T-helper 22 cell (primary cell): ENCODE measurements around the gene RNF13.
"Not testable (repeated sequence)": the region's sequence is repeated elsewhere in the genome, so short reads cannot be mapped to it uniquely, and the experiment has no call there.

Experiments used
- DNase-seq: peaks from one replicate; pipeline ENCODE4 v3.0.0-alpha.2; 2020; ENCODE audit warnings: low read depth

Gene RNF13

DNA sequence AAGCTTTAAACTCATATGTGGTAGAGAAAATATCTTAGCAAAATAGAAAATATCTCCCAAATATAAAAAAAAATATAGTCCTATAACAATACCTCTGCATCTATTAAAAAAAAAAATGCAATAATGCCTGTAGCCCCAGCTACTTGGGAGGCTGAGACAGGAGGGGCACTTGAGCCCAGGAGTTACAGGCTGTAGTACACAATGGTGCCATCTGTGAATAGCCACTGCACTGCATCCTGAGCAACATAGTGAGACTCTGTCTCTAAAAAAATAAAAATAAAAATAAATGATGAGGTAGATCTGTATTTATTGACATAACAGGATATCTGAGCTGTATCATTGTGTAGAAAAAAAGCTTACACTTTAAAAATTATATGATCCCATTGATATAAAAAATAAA, 87.3 kb downstream of the RNF13 start:
- no peak for DNase-seq

DNA sequence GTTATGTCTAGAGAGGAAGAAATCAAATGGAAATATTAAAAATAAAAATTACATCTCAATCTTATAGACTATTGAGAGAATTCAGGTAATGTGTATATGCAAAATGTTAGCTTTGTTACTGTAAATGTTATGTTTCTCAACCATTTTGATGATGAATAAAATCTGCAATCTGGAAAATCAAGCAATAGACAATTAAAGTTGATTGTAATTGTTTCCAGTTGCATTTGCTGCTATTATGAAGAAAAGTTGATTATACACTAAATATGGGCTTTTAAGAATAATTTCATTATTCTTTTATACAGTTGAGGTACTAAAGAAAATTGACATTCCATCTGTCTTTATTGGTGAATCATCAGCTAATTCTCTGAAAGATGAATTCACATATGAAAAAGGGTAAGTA, 88.8 kb downstream of the RNF13 start:
- no peak for DNase-seq

DNA sequence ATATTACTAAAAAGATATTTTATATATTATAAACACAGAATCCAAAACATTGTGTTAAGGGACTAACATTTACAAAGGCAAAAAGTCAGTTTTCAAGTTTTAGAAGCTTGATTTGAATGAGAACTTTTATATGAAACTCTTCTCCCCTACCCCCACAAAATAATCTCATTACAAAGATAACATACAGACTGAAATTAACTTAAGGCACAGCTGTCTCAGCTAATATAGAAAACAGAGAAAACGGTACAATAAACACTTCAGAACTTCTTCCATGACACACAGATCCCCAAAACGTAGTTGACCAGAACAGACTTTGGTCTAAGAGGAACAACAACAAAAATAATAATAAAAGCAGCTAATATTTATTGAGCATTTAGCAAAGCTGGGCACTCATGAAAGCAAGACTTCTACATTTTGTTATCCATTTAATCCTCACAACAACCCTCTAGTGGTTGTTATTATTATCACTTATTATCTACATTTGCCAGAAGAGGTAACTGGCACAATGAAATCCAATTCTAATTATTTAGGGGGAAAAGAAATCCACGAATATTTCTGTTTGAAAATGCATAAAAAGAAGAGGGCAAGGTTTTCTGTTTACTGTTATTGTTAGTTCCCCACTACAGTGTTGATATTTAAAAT, 89.6 kb downstream of the RNF13 start:
- no peak for DNase-seq

DNA sequence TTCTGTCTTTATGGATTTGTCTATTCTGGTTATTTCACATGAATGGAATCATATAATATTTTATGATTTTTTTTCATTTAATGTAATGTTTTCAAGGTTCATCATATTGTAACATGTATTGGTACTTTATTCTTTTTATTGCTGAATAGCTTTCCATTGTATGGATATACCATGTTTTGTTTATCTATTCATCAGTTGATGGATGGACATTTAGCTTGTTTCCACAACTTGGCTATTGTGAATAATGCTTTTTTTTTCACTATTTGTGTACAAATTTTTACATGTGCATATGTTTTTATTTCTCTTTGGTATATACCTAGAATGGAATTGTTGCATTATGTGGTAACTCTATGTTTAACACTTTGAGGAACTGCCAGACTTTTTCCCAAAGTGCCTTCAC, 93.0 kb downstream of the RNF13 start:
- DNase-seq, result no peak

DNA sequence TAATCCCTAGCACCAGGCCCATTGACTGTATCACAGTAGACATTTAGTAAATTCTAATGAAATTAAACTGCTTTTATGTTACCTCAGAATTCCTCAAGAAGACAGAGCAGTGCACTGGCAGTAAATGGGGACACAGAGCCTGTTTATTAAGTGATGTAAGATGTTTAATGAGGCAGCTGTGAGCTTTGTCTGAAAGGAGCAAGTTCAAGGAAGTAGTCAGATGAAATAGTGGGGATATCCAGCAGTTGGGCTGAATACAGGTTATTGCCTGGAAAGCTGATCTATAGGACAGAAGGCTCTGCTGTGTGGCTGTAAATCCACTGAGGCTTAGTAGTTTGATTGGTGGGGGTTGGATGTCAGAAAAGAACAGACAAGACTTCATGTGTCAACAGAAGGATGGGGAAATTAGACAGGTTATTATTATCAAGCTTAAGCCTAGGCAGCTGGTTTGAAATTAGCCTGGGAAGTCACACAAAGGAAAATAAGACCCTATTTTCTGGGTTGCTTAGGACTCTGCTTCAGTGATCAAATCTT, 95.5 kb downstream of the RNF13 start:
- no peak for DNase-seq

DNA sequence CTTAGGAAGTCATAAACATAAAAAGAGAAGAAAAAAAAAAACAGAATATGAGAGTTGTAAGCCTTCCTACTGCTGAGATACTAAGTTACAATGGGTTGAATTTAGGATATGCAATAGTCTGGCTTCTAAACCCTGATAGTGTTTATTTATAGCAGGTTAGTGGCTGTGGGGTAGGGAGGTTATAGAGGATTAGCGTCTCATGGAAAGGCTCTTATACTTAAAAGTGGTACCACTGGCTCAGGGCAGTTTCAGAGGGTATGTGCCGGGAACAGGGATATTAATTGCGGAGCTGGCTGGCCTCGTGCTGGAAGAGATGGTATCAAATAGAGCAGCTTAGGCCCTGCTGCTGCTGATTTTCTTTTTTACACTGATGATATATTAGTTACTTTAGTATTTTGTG, 96.9 kb downstream of the RNF13 start:
- no peak for DNase-seq

DNA sequence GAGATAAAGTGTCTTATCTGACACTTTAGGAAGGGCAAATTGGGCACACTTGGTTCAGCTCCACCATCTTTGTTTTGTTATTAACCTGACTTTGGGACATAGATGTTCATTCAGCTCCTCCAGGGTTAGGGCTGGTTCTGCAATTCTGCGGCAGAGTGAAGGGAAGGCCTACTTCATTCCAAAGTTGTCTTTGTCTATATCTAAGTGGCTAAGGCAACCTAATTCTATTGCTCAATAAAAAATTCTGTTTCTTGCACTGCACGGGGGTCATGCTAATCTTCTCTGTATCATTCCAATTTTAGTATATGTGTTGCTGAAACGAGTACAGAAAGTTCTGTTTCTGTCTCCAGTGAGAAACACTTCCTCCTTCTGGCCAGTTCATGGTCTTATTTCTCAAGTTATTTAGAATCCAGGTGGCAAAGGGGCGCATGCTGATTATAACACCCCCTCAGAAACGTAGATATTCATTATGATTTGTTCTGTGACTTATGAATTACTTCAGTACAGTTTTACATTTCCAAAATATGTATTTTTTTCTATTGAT, 104.2 kb downstream of the RNF13 start:
- DNase-seq, result no peak

DNA sequence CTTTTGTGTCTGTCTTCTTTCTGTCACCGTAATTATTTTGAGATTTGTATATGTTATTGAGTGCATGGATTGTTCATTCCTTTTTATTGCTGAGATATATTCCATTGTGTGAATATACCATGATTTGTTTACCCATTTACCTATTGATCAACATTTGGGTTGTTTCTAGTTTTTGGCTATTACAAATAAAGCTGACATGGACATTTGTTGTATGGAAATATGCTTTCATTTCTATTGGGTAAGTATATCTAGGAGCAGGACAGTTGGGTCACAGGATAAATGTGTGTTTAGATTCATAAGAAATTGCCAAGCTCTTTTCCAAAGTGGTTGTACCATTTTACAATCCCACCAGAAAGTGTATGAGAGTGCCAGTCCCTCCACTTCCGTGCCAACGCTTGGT, 106.5 kb downstream of the RNF13 start:
- DNase-seq, result no peak

DNA sequence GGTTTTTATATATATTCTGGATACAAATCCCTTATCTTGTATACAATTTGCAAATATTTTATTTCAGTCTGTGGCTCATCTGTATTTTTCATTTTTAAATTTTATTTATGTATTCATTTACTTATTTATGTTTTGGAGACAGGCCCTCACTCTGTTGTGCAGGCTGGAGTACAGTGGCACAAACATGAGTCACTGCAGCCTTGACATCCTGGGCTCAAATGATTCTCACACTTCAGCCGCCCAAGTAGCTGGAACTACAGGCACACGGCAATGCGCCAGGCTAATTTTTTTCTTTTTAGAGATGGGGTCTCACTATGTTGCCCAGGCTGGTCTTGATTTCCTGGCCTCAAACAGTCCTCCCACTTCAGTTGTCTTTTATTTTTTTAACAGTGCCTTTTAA, 107.1 kb downstream of the RNF13 start:
- DNase-seq, result no peak

DNA sequence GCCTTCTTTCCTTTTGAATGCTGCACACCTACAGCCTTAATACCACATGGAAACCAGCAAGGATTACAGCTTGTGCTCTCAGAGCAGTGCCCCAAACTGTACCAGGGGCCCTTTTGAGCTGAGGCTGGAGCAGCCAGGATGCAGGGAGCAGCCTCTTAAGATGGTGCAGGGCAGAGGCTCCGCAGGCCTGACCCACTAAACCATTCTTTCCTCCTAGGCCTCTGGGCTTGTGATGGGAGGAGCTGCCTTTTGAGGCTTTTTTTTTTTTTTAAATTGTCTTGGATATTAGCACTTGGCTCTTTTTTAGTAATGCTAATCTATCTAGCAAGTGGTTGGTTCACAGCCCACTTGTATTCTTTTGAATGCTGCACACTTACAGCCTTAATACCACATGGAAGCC, 120.0 kb downstream of the RNF13 start:
- DNase-seq, result no peak

DNA sequence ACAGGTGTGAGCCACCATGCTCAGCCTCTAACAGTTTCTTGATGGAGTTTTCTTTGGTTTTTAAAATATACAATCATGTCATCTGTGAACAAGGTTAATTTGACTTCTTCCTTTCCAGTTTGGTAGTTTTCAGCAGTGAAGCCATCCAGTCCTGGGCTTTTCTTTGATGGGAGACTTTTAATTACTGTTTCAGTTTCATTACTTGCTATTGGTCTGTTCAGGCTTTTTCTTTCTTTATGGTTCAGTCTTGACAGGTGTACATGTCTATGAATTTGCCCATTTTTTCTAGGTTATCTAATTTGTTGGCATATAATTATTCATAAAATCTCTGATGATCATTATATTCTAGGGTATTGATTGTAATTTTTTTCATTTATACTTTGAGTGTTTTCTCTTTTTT, 120.8 kb downstream of the RNF13 start:
- DNase-seq, result no peak

DNA sequence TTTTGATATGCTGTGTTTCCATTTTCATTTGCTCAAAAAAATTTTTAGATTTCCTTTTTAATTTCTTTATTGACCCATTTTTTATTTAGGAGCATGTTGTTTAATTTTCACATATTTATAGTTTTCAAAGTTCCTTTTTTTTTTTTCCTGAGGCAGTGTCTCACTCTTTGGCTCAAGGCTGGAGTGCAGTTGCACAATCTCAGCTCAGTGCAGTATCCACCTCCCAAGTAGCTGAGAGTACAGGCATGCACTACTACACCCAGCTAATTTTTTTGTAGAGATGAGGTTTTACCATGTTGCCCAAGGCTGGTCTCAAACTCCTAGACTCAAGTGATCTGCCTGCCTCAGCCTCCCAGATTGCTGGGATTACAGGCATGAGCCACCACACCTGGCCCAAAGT, 121.5 kb downstream of the RNF13 start:
- DNase-seq, result no peak

DNA sequence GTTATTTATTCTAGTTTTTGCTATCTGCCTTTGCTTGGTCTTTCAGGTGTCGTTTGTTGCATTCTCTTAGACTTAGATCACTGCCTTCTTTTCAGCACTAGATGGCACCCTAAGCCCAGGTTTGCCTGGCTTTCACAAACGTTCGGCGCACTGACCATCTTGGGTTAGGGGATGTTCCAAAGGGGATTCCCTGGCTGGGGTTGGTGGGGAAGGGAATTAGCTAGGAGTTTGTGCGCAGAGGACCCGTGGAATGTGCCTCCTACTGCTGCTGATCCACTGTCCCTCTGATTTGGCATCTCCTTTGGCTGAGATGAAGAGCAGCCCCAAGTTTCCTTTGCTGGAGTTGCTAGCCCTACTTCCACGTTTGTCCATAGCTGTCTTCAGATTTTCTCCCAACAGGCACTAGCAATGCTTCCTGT, 123.8 kb downstream of the RNF13 start:
- peak; percentile 12 for DNase-seq

DNA sequence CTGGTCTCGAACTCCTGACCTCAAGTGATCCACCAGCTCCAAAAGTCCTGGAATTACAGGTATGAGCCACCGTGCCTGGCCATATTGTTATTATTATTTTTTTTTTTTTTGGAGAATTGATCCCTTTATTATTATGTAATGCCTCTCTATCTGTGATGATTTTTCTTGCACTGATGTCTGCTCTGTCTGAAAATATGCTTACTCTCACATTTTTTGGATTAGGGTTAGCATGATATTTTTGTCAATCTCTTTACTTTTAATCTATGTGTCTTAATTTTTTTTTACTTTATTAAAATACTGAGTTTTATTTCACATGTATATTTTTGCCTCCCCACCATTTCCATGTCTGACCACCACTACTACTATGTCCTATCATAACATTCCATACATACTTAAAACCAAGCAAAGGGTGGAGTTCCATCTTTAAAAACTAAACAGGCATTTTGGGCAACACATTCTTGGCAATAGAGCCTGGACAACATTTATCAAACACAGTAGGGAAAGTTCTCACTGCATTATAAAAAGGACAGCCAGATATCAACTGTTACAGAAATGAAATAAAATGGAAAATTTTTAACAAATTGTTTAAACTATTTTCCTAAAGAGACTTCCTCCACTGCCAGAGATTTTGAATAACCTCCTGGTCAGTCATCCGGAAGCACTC, 125.5 kb downstream of the RNF13 start:
- not testable (repeated sequence) for DNase-seq

DNA sequence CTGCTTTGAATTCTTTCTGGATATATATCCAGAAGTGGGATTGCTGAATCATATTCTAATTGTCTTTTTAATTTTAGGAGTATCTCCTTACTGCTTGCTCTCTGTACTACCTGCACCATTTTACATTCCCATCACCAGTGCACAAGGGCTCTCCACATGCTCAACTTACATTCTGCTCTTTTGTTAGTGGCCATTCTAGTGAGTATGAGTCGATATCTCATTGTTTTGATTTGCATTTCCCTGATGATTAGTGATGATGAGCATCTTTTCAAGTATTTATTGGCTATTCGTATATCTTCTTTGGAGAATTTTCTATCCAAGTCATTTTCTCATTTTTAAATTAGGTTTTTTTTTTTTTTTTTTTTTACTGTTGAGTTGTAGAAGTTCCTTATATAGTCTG, 128.2 kb downstream of the RNF13 start:
- no peak for DNase-seq

DNA sequence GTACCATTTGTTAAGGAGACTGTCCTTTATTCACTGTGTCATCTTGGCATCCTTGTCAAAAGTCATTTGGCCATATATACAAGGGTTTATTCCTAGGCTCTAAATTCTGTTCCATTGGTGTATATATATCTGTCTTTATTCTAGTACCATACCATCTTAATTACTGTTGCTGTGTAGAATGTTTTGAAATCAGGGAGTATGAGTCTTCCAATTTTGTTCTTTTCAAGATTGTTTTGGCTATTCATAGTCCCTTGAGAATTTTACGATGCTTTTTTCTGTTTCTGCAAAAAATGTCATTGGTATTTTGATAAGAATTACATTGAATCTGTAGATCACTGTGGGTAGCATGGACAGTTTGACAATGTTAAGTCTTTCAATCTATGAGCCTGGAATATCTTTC, 128.9 kb downstream of the RNF13 start:
- no peak for DNase-seq

DNA sequence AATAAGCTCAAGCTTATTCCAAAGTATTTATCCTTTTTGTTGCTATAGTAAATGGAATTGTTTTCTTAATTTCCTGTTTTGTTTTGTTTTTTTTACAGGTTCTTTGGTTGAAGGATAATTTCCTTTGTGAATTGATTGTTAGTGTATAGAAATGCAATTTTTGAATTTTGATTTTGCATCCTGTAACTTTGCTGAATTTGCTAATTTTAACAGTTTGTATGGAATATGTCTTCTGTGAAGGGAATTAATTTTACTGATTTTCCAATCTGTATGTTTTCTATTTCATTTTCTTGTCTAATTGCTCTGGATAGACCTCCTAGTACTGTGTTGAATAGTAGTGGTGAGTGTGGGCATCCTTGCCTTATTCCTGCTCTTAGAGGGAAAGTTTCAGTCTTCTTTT, 129.4 kb downstream of the RNF13 start:
- DNase-seq, result no peak

DNA sequence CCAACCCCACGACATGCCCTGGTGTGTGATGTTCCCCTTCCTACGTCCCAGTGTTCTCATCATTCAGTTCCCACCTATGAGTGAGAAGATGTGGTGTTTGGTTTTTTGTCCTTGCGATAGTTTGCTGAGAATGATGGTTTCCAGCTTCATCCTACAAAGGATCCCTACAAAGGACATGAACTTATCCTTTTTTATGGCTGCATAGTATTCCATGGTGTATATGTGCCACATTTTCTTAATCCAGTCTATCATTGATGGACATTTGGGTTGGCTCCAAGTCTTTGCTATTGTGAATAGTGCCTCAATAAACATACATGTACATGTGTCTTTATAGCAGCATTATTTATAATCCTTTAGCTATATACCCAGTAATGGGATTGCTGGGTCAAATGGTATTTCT, 131.0 kb downstream of the RNF13 start:
- DNase-seq, result not testable (repeated sequence)

DNA sequence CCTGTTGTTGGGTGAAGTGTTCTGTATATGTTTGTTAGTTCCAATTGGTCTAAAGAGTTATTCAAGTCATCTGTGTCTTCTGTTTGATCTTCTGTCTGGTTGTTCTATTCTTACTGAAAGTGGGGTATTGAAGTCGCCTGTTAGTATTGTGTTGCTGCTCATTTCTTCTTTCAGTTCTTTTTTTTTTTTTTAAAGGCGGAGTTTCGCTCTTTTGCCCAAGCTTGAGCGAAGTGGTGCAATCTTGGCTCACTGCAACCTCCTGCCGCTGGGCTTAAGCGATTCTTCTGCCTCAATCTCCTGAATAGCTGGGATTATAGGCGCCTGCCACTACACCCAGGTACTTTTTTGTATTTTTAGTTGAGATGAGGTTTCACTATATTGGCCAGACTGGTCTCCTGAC, 134.2 kb downstream of the RNF13 start:
- DNase-seq, result no peak

DNA sequence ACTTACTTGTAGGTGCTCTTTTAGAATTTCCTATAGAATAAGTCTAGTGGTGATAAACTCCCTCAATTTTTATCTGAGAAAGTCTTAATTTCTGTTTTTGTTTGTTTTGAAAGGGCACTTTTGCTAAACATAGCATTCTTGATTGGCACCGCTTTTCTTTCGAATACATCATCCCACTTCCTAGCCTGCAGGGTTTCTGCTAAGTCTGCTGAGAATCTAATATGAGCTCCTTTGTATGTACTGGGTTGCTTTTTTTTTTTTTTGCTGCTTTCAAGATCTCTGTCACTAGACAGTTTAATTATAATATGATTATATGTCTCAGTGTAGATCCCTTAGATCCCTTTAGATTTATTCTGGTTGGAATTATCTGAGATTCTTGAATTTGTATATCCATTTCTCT, 136.2 kb downstream of the RNF13 start:
- DNase-seq, result no peak

DNA sequence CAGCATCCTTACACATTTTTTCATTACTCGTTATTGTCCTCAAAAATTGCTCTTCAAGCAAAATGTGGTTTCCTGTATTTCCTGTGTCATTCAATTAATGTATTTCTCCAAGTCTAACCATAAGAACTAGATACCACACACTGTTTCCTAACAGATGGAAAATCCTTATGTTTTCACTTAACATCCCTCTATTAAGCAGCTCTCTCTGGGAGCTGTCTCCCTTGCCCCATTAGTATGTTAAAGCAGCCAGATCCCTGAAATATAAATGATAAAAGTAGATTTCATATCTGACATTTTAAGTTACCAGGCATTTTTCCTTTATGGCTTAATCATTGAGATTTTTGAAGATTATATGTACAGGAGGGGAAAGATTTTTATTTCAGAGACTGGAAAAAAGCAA, 141.8 kb downstream of the RNF13 start:
- no peak for DNase-seq

DNA sequence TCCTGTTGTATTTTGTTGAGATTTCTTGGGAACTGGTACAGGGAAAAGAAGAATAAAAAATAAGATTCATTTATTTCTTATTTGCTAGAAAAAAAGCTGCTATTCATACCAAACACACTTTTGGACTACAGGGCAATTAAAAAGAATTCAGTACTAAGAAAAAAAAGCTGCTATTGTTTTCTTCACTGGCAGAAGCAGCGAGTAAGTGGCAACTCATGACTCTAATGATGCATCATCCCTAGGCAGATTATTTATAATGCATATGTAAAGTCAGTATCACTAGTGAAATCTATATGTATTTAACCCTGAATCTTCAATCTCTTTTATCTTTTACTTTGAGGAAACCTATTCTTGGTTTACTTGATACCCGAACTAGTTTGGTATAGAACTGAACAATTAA, 142.4 kb downstream of the RNF13 start:
- no peak for DNase-seq

DNA sequence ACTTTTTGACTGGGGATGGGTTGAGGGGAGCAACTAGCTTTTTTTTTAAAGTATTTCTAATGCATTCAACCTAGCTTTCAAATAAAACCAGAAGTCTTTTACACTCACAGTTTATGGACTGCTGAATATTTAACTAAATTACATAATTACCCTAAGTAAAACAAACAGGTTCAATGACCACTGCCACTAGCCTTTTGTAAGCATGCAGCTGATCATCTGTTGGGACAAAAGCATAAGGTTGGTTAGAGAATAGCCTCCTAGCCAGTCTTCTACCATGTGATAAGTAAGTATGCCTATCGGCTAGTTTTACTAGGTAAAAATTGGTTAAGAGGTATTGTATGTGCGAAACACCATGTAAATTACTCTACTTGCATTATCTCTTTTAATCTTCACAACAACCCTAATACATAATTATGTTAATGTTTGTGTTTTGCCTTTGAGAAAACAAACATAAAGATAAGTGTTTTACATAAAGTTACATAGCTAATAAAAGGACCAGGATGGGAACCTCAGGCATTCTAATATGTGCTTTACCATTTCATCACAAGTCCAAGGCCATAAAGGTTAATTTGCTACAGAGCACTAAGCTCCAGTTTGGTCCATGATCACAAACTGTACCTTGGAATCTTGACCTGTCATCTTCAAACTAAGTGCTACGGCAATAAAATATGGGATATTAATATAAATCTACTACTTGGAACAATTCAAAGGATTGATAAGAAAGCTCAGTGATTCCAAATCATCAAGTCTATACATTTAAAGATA, 144.5 kb downstream of the RNF13 start:
- DNase-seq, result no peak
